SU-DHL-6 (cell line): Measurements from ENCODE around the gene GARIN1A.

Experiments used
- EZH2phosphoT487 ChIP-seq: fragments of 200-600 bp; sonication (generic), shearing (Covaris generic); conservative IDR thresholded peaks from 2 replicates; pipeline ENCODE4 v1.6.1; 2018; ENCODE audit warnings: mild to moderate bottlenecking, antibody characterized with exemption, low read length, moderate library complexity, mixed read lengths
- TF ChIP-seq, protein P1 (sequence below): fragments of 200-600 bp; sonication (generic); IDR thresholded peaks from one replicate; pipeline ENCODE4 v1.5.1; 2017; ENCODE audit warnings: antibody characterized with exemption, mild to moderate bottlenecking, low read length, moderate library complexity; ENCODE audit not compliant: insufficient read depth, poor library complexity, severe bottlenecking

DNA sequence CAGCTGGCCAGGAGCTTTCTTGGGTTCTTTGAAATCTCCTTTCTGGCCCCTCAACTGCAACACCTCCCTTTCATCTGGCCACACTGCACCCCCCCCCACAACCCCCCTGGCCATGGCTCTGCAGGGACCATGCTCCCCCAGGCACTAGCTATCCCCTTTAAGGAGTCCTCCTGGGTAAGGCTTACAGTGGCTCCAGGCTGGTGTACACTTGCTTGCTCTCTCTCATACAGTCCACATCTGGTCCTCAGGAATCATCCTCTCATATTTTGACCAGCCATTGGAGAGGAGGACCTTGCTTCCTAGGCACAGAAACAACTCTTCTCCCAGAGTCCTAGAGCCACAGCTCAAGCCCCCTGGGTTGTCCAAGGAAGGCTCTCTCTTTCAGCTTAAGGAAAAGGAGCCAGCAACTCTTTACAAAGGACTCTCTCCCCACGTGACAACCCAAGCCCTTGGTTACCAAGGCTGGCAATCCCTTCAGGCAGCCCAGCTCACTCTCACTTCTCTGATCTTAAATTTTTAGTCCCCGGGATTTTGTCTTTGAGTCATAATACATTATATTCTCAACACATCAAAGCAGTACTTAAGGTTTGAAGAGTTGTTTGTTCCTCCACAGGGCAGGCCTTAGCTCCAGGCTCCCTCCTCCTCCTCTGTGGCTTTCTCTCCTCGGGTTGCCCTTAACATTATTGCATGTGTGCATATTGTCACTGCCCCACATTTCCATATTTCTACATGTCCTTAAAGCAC, 9.9 kb downstream of the GARIN1A start:
- TF ChIP-seq, protein P1, sequence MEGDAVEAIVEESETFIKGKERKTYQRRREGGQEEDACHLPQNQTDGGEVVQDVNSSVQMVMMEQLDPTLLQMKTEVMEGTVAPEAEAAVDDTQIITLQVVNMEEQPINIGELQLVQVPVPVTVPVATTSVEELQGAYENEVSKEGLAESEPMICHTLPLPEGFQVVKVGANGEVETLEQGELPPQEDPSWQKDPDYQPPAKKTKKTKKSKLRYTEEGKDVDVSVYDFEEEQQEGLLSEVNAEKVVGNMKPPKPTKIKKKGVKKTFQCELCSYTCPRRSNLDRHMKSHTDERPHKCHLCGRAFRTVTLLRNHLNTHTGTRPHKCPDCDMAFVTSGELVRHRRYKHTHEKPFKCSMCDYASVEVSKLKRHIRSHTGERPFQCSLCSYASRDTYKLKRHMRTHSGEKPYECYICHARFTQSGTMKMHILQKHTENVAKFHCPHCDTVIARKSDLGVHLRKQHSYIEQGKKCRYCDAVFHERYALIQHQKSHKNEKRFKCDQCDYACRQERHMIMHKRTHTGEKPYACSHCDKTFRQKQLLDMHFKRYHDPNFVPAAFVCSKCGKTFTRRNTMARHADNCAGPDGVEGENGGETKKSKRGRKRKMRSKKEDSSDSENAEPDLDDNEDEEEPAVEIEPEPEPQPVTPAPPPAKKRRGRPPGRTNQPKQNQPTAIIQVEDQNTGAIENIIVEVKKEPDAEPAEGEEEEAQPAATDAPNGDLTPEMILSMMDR: no peak
- no peak for TF ChIP-seq EZH2phosphoT487
